NCI-H524 treated with DMSO at 0.1 percent for 48 hours (cell line): ENCODE measurements around the gene GABBR2.
"Not testable (repeated sequence)": the region's sequence is repeated elsewhere in the genome, so short reads cannot be mapped to it uniquely, and the experiment has no call there.

ENCODE experiments used
- DNase-seq: peaks from one replicate; lab custom pipeline; 2025; lab: John Stamatoyannopoulos, UW

GABBR2 gene

GRCh38 chr9:98516205-98516896, 192.4 kb downstream of the GABBR2 start:
- DNase-seq = no peak

DNA sequence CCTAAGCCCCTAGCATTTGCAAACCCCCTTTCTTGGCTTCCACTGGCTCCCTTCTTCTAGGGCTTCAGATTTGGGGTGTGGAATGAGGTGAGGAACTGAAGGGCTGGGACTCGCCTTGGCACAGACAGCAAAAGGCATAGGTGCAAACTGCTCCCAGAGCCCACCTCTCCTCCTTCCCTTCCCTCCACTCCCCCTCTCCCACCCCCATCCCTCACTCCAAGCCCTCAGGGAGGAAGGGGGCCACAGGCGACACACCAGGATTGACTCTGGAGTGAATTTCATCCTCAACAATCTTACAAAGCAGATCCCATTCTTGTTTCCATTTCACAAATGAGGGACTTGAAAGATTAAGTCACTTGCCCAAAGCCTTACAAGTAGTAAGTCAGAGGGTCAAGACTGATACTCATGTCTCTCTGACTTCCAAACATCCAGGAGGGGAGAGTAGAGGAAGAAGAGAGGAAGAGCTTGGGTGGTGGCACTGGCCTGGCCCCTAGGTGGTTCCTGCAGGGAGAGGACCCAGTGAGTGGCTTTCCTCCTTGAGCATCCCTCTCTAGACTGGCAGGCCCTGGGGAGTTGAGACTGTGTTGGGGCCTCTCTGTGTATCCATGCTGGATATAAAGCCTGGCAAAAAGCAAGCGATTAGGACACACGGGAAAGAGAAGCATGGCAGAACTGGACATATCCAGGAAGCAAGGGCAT, 193.1 kb downstream of the GABBR2 start:
- DNase-seq = no peak

- no peak for DNase-seq
Observed at GRCh38 chr9:98514841-98515240, 193.9 kb downstream of the GABBR2 start.

DNA sequence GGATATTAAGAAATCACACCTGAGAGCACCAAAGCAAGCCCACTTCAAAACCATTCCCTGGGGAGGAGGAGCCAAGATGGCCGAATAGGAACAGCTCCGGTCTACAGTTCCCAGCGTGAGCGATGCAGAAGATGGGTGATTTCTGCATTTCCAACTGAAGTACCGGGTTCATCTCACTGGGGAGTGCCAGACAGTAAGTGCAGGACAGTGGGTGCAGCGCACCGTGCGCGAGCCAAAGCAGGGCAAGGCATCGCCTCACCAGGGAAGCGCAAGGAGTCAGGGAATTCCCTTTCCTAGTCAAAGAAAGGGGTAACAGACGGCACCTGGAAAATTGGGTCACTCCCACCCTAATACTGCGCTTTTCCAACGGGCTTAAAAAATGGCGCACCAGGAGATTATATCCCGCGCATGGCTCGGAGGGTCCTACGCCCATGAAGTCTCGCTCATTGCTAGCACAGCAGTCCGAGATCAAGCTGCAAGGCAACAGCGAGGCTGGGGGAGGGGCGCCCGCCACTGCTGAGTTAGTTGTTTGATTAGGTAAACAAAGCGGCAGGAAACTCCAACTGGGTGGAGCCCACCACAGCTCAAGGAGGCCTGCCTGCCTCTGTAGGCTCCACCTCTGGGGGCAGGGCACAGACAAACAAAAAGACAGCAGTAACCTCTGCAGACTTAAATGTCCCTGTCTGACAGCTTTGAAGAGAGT, 200.4 kb downstream of the GABBR2 start:
- DNase-seq = not testable (repeated sequence)

DNA sequence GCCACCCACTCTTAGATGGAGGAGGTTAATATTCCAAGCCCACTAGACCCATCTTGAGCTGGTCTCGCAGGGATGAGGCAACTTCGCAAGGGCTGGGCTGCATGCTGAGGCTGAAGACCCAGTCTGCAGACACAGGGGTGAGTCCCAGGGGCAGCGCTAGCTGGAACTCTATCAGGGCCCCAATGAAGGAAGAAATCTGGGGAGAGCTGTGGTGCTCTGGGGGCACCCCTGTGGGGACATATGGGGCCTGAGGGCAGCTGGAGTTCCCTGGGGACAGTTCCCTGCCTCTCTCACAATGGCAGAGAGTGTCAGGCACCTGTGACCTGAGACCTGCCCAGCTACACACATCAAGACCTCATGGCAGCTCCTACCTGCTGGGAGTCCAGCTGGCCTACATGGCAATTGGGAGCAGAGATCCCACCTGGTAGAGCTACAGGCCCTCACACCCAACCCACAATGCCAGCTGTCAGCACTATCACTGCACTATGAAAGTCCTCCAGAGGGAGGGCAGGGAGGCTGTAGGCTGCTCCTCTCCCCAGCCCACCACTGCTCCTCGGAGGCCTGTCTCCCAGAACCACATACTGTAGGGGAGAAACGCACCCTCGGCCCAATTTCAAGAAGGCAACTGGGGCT, 202.2 kb downstream of the GABBR2 start:
- DNase-seq = no peak

GRCh38 chr9:98504298-98505282, 204.1 kb downstream of the GABBR2 start:
- DNase-seq = peak; percentile 11

- no peak for DNase-seq
Observed at GRCh38 chr9:98503867-98504266, 204.9 kb downstream of the GABBR2 start.

- no peak for DNase-seq
Observed at GRCh38 chr9:98502976-98503325, 205.8 kb downstream of the GABBR2 start.

DNA sequence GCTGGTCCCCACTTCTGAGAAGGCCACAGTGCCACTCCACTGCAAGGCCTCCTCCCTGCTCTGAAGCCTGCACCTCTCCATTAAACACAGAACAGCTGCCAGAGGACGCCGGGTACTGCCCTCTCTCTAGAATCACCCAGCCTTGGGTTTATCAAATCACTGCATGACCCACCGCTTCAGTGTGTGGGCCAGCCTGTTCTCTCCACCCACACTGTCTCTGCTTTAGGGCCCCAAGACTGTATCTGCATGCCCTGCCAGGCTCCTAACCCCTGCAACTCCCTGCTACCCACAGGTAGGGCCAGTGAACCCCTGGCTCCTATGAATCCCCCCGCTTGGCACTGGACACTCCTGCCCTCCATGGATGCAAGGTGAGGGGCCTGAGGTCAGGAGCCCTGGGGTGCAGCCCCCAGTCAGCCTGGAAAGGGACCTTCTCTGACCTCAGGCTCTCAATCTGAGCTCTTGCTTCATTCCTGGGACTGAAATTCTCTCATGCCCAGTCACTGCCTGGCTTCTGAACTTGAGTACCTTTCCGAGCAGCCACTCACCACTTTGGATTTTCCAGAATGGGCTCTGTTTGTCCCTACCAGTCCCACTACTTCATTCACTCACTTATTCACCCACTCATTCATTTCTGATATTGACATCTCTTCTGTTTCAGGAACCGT, 206.3 kb downstream of the GABBR2 start:
- no peak for DNase-seq

DNA sequence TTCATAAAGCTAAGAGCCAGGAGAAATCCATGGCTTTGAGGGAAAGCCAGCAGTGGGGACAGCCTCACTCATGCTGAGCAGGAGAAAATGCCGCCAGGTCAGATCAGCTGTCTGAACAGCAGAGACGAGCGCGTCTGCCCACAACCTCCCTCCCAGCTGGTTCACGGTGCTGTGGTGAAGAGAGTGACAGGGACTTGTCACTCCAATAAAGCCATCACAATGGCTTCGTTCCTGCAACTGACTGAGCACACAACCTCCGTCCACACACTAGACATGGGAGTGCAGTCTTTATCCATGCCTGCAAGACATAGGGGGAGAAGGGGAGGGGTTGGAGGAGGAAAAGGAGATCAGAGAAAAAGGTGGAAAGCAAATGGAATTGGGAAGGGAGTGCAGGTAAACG, 206.9 kb downstream of the GABBR2 start:
- DNase-seq = no peak

- DNase-seq = not testable (repeated sequence)
Observed at GRCh38 chr9:98501259-98501658, 207.5 kb downstream of the GABBR2 start.

DNA sequence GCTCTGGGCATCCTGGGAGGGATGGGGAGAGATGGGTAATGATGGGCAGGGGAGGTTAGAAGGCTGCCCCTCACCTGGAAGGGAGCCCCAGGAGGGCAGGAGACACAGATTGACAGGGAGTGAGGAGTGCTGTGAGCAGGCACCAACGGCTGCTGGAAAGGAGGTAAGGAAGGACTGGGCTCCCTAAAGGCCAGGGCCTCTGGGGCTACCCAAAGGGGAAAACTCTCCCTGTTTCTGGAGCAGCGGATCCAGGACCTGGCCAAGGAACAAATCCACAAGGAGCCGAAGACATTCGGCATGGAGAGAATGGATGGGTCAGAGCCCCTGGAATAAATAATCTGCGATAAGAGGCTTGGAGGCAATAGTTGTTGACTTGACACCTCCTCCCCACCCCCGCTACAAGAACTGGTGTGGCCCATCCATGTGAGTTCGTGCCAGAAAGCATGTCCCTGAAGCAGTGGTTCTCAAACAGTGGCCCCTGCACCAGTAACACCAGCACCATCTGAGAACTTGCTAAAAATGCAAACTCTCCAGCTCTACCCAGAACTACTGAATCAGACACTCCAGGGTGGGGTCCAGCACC, 208.3 kb downstream of the GABBR2 start:
- DNase-seq = no peak

- DNase-seq = no peak
Observed at GRCh38 chr9:98495530-98495929, 213.2 kb downstream of the GABBR2 start.

GRCh38 chr9:98494852-98495251, 213.9 kb downstream of the GABBR2 start:
- DNase-seq = no peak

- DNase-seq = no peak
Observed at GRCh38 chr9:98491828-98492227, 216.9 kb downstream of the GABBR2 start.

DNA sequence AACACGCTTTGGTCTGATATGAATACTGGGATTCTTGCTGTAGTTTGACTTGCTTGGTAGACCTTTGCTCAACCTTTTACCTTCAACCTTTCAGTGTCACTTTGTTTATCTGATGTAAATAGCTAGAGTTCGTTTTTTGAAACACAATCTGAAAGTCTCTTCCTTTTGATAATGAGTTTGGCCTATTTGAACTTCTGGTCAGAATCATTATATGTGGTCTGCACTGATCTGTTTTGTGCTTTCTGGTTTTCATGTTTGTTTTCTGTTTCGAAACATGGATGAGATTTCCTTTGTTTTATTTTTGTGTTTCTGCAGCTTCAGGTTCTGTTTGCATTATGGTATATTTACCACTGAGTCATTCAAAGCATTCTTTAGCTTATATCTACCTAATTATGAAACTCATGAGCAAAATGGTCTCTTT, 217.5 kb downstream of the GABBR2 start:
- DNase-seq = no peak

GRCh38 chr9:98488571-98489312, 220.0 kb downstream of the GABBR2 start:
- no peak for DNase-seq

DNA sequence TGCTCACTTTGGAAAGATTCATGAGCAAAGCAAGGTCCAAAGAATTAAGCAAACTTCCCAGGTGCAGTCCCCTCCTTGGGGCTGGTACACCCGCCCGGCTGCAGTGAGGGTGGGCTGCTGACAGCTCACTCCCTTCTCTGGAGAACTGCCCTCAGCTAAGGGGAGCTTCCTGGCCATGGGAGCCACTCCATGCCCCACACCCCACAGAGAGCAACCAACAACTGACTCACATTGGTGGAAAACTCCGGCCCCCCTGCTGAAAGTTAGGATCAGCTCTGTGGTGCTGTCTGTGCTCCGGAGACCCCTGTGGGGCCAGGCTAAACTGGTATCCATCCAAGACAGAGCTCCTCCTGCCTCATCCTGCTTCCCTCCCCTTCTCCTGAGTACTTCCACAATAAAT, 223.0 kb downstream of the GABBR2 start:
- no peak for DNase-seq

DNA sequence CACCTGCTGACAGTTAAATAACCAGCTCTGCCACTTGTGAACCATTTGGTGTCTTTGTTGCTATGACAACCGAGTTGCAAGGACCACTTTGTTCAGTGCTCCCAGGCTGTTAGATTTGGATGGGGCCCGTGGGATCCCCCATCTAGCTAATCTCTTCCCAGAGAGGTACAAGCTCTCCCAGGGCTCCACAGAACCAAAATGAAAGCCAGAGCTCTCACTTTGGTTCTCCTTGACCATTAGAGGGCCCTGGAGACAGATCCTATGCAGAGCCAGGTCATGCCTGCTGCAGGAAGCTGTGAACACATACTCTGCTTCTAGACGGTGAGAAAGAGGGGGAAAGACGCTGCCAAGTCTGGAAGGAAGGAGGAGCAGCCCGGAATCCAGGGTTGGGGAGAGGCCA, 224.6 kb downstream of the GABBR2 start:
- DNase-seq = peak; percentile 10

- no peak for DNase-seq
Observed at GRCh38 chr9:98482226-98482625, 226.5 kb downstream of the GABBR2 start.
